Body of pancreas (tissue), 4 donors: ENCODE data around the gene LILRA5.

ENCODE experiments used
- POLR2A ChIP-seq, 3 donors: fragments of 450-650 bp; IDR thresholded peaks; one replicate each; pipeline ENCODE4 v1.6.1; 2016; ENCODE audit warnings: antibody characterized with exemption in 3 of 3, mild to moderate bottlenecking in 2 of 3
- TF ChIP-seq, protein P1 (sequence below), 7 experiments: fragments of 450-650 bp in 4 of 7; fragments of 200-600 bp in 3 of 7; sonication (generic) in 3 of 7; IDR thresholded peaks; one replicate each; pipeline ENCODE4 v1.5.1; 2016 to 2019; ENCODE audit warnings: antibody characterized with exemption in 7 of 7

- TF ChIP-seq, protein P1, sequence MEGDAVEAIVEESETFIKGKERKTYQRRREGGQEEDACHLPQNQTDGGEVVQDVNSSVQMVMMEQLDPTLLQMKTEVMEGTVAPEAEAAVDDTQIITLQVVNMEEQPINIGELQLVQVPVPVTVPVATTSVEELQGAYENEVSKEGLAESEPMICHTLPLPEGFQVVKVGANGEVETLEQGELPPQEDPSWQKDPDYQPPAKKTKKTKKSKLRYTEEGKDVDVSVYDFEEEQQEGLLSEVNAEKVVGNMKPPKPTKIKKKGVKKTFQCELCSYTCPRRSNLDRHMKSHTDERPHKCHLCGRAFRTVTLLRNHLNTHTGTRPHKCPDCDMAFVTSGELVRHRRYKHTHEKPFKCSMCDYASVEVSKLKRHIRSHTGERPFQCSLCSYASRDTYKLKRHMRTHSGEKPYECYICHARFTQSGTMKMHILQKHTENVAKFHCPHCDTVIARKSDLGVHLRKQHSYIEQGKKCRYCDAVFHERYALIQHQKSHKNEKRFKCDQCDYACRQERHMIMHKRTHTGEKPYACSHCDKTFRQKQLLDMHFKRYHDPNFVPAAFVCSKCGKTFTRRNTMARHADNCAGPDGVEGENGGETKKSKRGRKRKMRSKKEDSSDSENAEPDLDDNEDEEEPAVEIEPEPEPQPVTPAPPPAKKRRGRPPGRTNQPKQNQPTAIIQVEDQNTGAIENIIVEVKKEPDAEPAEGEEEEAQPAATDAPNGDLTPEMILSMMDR (IDR thresholded peaks at IDR 0.05), result no peak
- no peak for TF ChIP-seq POLR2A (IDR thresholded peaks at IDR 0.05)
These were observed 39.1 kb upstream of the LILRA5 start for GRCh38 chr19:54352041-54352440.
